ENCODE data around the gene ALLC. TPM values are rescaled to one million over a fixed set of nuclear protein-coding genes. Genes with fewer than 3 reads are reported as not detected.
"Not testable (repeated sequence)": the region's sequence is repeated elsewhere in the genome, so short reads cannot be mapped to it uniquely, and the experiment has no call there.

The ALLC gene
- total RNA-seq, 1 experiment from 2014 or later, result not detected

GRCh38 chr2:3635171-3635974 is 22.6 kb upstream of the ALLC start:
- intact Hi-C loops (cut with micrococcal nuclease; ENCODE audit: unreplicated experiment), result no loop called here
- CTCF ChIA-PET, result no interaction called here
- no peak overlapping the region for H3K4me3 Mint-ChIP-seq (ENCODE audit: unreplicated experiment)
- H3K27me3 Mint-ChIP-seq (ENCODE audit: insufficient read depth, unreplicated experiment), result no peaks in the 10 kb centered on the region
- H3K9me3 ChIP-seq, result no peaks in the 10 kb centered on the region
- no peak overlapping the region for H3K4me3 ChIP-seq (ENCODE audit: low read depth, low read length)
- TF ChIP-seq, protein P1, sequence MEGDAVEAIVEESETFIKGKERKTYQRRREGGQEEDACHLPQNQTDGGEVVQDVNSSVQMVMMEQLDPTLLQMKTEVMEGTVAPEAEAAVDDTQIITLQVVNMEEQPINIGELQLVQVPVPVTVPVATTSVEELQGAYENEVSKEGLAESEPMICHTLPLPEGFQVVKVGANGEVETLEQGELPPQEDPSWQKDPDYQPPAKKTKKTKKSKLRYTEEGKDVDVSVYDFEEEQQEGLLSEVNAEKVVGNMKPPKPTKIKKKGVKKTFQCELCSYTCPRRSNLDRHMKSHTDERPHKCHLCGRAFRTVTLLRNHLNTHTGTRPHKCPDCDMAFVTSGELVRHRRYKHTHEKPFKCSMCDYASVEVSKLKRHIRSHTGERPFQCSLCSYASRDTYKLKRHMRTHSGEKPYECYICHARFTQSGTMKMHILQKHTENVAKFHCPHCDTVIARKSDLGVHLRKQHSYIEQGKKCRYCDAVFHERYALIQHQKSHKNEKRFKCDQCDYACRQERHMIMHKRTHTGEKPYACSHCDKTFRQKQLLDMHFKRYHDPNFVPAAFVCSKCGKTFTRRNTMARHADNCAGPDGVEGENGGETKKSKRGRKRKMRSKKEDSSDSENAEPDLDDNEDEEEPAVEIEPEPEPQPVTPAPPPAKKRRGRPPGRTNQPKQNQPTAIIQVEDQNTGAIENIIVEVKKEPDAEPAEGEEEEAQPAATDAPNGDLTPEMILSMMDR (IDR thresholded peaks at IDR 0.05; ENCODE audit: insufficient read depth in 1 of 2, low read depth in 1 of 2, low read length in 1 of 2, severe bottlenecking in 1 of 2, unreplicated experiment in 1 of 2), result no peak
- no peaks in the 10 kb centered on the region for H3K9me3 Mint-ChIP-seq (ENCODE audit: unreplicated experiment)
- H3K27me3 ChIP-seq (replicated peaks; ENCODE audit: control insufficient read depth, insufficient read depth, low read length), result no peaks in the 10 kb centered on the region
- H3K4me1 Mint-ChIP-seq (ENCODE audit: low read depth, unreplicated experiment), result no peaks in the 10 kb centered on the region
- POLR2A ChIA-PET, result no interaction called here
- H3K27ac Mint-ChIP-seq (ENCODE audit: unreplicated experiment), result no peak overlapping the region
- no peaks in the 10 kb centered on the region for H3K36me3 ChIP-seq (ENCODE audit: control insufficient read depth, insufficient read depth, low read length)
- no peaks in the 10 kb centered on the region for H3K36me3 Mint-ChIP-seq (ENCODE audit: insufficient read depth, unreplicated experiment)
- no peaks in the 10 kb centered on the region for H3K4me1 ChIP-seq
- no TSS peak for BruUV-seq (replicated peaks)
- DNase-seq, result no peak

DNA sequence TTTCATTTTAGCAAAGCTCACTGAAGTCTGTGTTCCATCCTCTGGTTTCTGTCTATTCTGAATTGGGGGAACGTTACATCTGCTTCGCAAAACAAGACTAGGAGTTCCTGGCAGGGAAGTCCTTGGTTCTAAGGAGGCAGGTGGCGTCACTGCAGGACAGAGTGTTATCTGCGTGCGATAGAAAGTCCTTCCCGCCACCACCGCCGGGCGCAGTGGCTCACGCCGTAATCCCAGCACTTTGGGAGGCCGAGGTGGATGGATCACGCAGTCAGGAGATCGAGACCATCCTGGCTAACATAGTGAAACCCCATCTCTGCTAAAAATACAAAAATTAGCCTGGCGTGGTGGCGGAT is 22.0 kb upstream of the ALLC start:
- H3K4me1 Mint-ChIP-seq (ENCODE audit: low read depth, unreplicated experiment); DNase-seq; intact Hi-C loops (cut with micrococcal nuclease; ENCODE audit: unreplicated experiment); H3K4me1 ChIP-seq; H3K4me3 ChIP-seq (ENCODE audit: low read depth, low read length); H3K9me3 Mint-ChIP-seq (ENCODE audit: unreplicated experiment); H3K27ac Mint-ChIP-seq (ENCODE audit: unreplicated experiment); CTCF ChIA-PET; H3K36me3 ChIP-seq (ENCODE audit: control insufficient read depth, insufficient read depth, low read length); H3K27me3 Mint-ChIP-seq (ENCODE audit: insufficient read depth, unreplicated experiment); H3K36me3 Mint-ChIP-seq (ENCODE audit: insufficient read depth, unreplicated experiment); H3K9me3 ChIP-seq; POLR2A ChIA-PET; H3K27me3 ChIP-seq (replicated peaks; ENCODE audit: control insufficient read depth, insufficient read depth, low read length); H3K4me3 Mint-ChIP-seq (ENCODE audit: unreplicated experiment); BruUV-seq (replicated peaks): not testable (repeated sequence)

DNA sequence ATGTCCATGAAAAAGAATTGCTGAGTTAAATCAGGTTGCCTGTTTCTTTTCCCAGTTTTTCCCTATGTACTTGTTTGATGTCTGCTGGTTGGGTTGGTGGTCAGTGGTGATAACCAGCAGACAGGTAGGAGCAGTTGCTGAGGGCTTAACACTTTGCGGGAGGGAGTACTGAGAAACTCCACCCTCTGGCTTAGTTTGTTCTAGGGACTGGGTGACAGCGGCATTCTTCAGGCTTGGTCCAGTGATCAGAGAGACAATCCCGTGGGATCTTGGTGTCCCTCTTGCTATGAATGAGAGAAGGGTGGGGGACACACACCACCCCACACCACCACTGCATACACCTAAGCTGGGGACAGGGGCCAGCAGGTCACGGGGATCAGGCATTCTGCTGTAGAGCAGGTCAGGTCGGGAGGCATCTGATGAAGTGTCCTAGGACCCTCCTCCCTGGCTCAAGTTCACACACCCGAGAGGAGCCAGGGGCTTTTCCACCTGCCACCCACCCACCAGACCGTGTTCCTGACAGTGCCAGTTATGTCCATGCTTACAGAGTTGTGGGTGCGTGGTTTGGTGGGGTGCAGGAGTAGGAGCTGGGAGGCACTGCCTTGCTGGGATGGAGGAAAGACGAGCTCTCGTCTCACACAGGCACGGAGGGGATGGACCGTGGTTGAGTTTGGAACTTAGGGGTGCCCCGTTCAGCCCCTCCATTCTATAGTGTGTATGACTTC is 21.3 kb upstream of the ALLC start:
- intact Hi-C loops (cut with micrococcal nuclease; ENCODE audit: unreplicated experiment), result no loop called here
- no peaks in the 10 kb centered on the region for H3K36me3 ChIP-seq (ENCODE audit: control insufficient read depth, insufficient read depth, low read length)
- no peaks in the 10 kb centered on the region for H3K4me1 ChIP-seq
- no peaks in the 10 kb centered on the region for H3K36me3 Mint-ChIP-seq (ENCODE audit: insufficient read depth, unreplicated experiment)
- no peak overlapping the region for H3K4me3 Mint-ChIP-seq (ENCODE audit: unreplicated experiment)
- ChIA-PET CTCF (no interaction called here), POLR2A (interaction anchor here (0.6 kb wide), 1 partner anchor 157 kb away, joined by 3 read pairs; no protein-coding TSS in a partner anchor)
- no TSS peak for BruUV-seq (replicated peaks)
- H3K9me3 Mint-ChIP-seq (ENCODE audit: unreplicated experiment), result no peaks in the 10 kb centered on the region
- no peaks in the 10 kb centered on the region for H3K27me3 ChIP-seq (replicated peaks; ENCODE audit: control insufficient read depth, insufficient read depth, low read length)
- no peak overlapping the region for H3K27ac Mint-ChIP-seq (ENCODE audit: unreplicated experiment)
- DNase-seq, result peak in 1 of 2 experiments; percentile 22
- H3K9me3 ChIP-seq, result no peaks in the 10 kb centered on the region
- H3K4me1 Mint-ChIP-seq (ENCODE audit: low read depth, unreplicated experiment), result no peaks in the 10 kb centered on the region
- H3K27me3 Mint-ChIP-seq (ENCODE audit: insufficient read depth, unreplicated experiment), result no peaks in the 10 kb centered on the region
- H3K4me3 ChIP-seq (ENCODE audit: low read depth, low read length), result no peak overlapping the region
- TF ChIP-seq, protein P1 (IDR thresholded peaks at IDR 0.05; ENCODE audit: insufficient read depth in 1 of 2, low read depth in 1 of 2, low read length in 1 of 2, severe bottlenecking in 1 of 2, unreplicated experiment in 1 of 2), result no peak

Measured in Caco-2 (cell line).